Smooth muscle cell (in vitro differentiated cells): Measurements from ENCODE around the gene HEATR5A. TPM values are rescaled to one million over a fixed set of nuclear protein-coding genes. Genes with fewer than 3 reads are reported as not detected.
"Not testable (repeated sequence)": the region's sequence is repeated elsewhere in the genome, so short reads cannot be mapped to it uniquely, and the experiment has no call there.

Experiments used
- DNase-seq: peaks from one replicate; lab custom pipeline; 2025; ENCODE audit not compliant: unreplicated experiment; lab: John Stamatoyannopoulos, UW
- H2AFZ ChIP-seq: fragments of 200-600 bp; sonication (generic); 2 replicates; pipeline ENCODE4 v1.6.0; 2016; ENCODE audit warnings: antibody characterized with exemption, low read depth, mild to moderate bottlenecking
- H3F3A ChIP-seq: fragments of 200-600 bp; sonication (generic); 2 replicates; pipeline ENCODE4 v1.6.0; 2017; ENCODE audit warnings: antibody characterized with exemption, low read depth
- H3K27ac ChIP-seq: fragments of 200-600 bp; sonication (generic); 2 replicates; pipeline ENCODE4 v1.5.1; 2016; ENCODE audit warnings: low read depth, mild to moderate bottlenecking
- H3K27me3 ChIP-seq: fragments of 200-600 bp; sonication (generic); 2 replicates; pipeline ENCODE4 v1.6.1; 2016; ENCODE audit warnings: low read depth, mild to moderate bottlenecking
- H3K36me3 ChIP-seq: fragments of 200-600 bp; sonication (generic); 2 replicates; pipeline ENCODE4 v1.5.1; 2016; ENCODE audit warnings: low read depth
- H3K4me1 ChIP-seq: fragments of 200-600 bp; sonication (generic); 2 replicates; pipeline ENCODE4 v1.5.1; 2016; ENCODE audit warnings: low read depth
- H3K4me2 ChIP-seq: fragments of 200-600 bp; sonication (generic); 2 replicates; pipeline ENCODE4 v1.6.0; 2016; ENCODE audit warnings: mild to moderate bottlenecking
- H3K4me3 ChIP-seq: fragments of 200-600 bp; sonication (generic); 2 replicates; pipeline ENCODE4 v1.5.1; 2016; ENCODE audit warnings: mild to moderate bottlenecking
- H3K79me2 ChIP-seq: fragments of 200-600 bp; sonication (generic); 2 replicates; pipeline ENCODE4 v1.6.0; 2016; ENCODE audit warnings: low read depth, mild to moderate bottlenecking
- H3K9ac ChIP-seq: fragments of 200-600 bp; sonication (generic); 2 replicates; pipeline ENCODE4 v1.6.0; 2016; ENCODE audit warnings: low read depth
- H3K9me3 ChIP-seq: fragments of 200-600 bp; sonication (generic); replicated peaks from 2 replicates; pipeline ENCODE4 v1.5.1; 2016; ENCODE audit warnings: low read depth
- H4K20me1 ChIP-seq: fragments of 200-600 bp; sonication (generic); 2 replicates; pipeline ENCODE4 v1.6.0; 2016; ENCODE audit warnings: low read depth
- WGBS: methylation state at CpG from one replicate; pipeline ENCODE4 v1.1.7; 2016; ENCODE audit warnings: low lambda C conversion rate; 5-methylcytosine and 5-hydroxymethylcytosine counted together
- polyA plus RNA-seq: library from polyadenylated mRNA; unstranded; fragments of >200 nt; fragmentation: Nextera tagmentation; extraction: Ambion mirVana; gene quantifications from 2 replicates; pipeline ENCODE4 v1.2.1, GENCODE V29; 2016
- total RNA-seq: library from RNA; depleted of rRNA; stranded (reverse); fragments of >200 nt; gene quantifications from 2 replicates; pipeline ENCODE4 v1.2.3, GENCODE V29; 2014
- TF ChIP-seq, protein P1 (sequence below): fragments of 200-600 bp; sonication (generic); IDR thresholded peaks from 2 replicates; pipeline ENCODE4 v1.5.1; 2017; ENCODE audit warnings: borderline replicate concordance, mild to moderate bottlenecking, antibody characterized with exemption; ENCODE audit not compliant: insufficient read depth, poor library complexity, severe bottlenecking

Gene HEATR5A
- total and polyA plus RNA-seq, 2 experiments from 2014 or later, result 28.5 to 49.8 TPM

DNA sequence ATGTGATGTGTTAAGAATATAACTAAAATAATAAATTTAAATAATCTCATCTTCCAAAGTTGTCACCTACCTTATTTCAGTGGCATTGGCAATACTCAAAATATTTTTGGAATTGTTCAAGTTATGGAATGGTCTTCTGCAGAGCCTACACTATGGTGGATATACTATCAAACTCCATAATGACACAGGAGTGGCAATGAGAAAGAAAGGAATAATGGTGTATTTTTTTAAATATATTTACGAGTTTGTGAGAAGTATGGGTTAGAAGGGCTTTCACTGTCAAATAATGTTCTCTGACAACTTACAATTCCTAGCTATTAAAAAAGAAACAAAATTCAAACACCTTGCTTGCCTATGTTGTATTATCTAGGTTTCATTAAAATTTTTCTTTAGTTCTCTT lies 38.1 kb downstream of the HEATR5A start:
- no peaks in the 10 kb centered on the region for H3K79me2 ChIP-seq
- H2AFZ ChIP-seq, result no peak overlapping the region
- no peaks in the 10 kb centered on the region for H3F3A ChIP-seq
- WGBS, result 100% methylated on average over 1 of the region's 1 CpG
- no peaks in the 10 kb centered on the region for H3K4me1 ChIP-seq
- no peak overlapping the region for H3K4me2 ChIP-seq
- H3K36me3 ChIP-seq, result no peaks in the 10 kb centered on the region
- DNase-seq, result no peak
- no peaks in the 10 kb centered on the region for H4K20me1 ChIP-seq
- H3K4me3 ChIP-seq, result no peak overlapping the region
- H3K27ac ChIP-seq, result no peak overlapping the region
- H3K27me3 ChIP-seq, result no peaks in the 10 kb centered on the region
- H3K9ac ChIP-seq, result no peak overlapping the region
- no peaks in the 10 kb centered on the region for H3K9me3 ChIP-seq
- TF ChIP-seq, protein P1, sequence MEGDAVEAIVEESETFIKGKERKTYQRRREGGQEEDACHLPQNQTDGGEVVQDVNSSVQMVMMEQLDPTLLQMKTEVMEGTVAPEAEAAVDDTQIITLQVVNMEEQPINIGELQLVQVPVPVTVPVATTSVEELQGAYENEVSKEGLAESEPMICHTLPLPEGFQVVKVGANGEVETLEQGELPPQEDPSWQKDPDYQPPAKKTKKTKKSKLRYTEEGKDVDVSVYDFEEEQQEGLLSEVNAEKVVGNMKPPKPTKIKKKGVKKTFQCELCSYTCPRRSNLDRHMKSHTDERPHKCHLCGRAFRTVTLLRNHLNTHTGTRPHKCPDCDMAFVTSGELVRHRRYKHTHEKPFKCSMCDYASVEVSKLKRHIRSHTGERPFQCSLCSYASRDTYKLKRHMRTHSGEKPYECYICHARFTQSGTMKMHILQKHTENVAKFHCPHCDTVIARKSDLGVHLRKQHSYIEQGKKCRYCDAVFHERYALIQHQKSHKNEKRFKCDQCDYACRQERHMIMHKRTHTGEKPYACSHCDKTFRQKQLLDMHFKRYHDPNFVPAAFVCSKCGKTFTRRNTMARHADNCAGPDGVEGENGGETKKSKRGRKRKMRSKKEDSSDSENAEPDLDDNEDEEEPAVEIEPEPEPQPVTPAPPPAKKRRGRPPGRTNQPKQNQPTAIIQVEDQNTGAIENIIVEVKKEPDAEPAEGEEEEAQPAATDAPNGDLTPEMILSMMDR, result no peak

DNA sequence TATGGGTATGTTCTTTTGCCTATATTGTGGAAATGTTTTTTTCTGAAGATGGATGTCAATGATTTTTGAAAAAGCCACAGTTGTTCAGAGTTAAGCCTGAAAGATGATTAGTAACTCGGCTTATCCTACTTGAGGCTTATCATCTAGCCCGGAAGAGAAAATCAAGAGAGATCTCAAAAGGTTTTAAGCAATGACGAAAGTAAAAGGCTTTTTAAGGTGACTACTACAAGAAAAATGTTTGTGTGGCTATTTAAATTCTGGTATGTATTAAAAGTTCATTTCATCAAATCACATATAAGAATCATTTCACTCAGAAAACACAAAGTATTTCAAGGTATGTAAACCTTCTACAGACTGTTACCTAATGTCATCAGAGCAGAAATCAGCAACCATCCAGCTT lies 40.2 kb downstream of the HEATR5A start:
- H3K36me3 ChIP-seq, result no peaks in the 10 kb centered on the region

DNA sequence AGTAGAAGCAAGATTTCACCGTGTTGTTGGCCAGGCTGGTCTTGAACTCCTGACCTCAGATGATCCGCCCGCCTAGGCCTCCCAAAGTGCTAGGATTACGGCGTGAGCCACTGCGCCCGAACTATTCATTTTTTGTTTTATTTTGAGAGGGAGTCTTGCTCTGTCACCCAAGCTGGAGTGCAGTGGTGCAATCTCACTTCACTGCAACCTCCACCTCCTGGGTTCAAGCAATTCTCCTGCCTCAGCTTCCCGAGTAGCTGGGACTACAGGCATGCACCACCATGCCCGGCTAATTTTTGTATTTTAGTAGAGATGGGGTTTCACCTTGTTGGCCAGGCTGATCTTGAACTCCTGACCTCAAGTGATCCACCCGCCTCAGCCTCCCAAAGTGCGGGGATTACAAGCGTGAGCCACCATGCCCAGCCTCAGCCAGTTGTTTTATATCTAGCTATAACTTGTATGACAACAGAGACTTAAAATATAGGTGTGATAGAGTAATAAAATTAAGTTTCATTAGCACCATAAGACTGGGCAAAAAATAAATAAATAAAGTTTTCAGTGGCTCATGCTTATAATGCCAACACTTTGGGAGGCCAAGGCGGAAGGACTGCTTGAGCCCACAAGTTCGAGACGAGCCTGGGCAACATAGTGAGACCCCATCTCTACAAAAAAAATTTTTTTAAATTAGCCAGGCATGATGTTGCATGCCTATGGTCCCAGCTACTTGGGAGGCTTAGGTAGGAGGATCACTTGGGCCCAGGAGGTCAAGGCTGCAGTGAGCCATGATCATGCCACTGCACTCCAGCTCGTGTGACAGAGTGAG lies 41.0 kb downstream of the HEATR5A start:
- H3K36me3 ChIP-seq, H3K9ac ChIP-seq, H4K20me1 ChIP-seq, H3F3A ChIP-seq, H3K4me3 ChIP-seq, H3K9me3 ChIP-seq, H3K4me2 ChIP-seq, H3K27me3 ChIP-seq, H3K79me2 ChIP-seq, H2AFZ ChIP-seq, DNase-seq, H3K4me1 ChIP-seq: not testable (repeated sequence)
- H3K27ac ChIP-seq, result peak overlapping the region; percentile 46
- 95% methylated on average over 16 of the region's 16 CpGs for WGBS

More for the DNA sequence above, 40.2 kb downstream of the HEATR5A start:
- TF ChIP-seq, protein P1, result no peak
- Histone ChIP-seq H3K4me1 (no peaks in the 10 kb centered on the region), H3K27me3 (no peaks in the 10 kb centered on the region), H3F3A (no peaks in the 10 kb centered on the region), H3K9me3 (no peaks in the 10 kb centered on the region), H3K4me3 (no peak overlapping the region), H4K20me1 (no peaks in the 10 kb centered on the region), H3K27ac (peak overlapping the region; percentile 46), H3K4me2 (no peak overlapping the region), H3K9ac (no peak overlapping the region), H3K79me2 (no peaks in the 10 kb centered on the region), H2AFZ (no peak overlapping the region)
- no peak for DNase-seq
- 41% methylated on average over 3 of the region's 3 CpGs for WGBS

DNA sequence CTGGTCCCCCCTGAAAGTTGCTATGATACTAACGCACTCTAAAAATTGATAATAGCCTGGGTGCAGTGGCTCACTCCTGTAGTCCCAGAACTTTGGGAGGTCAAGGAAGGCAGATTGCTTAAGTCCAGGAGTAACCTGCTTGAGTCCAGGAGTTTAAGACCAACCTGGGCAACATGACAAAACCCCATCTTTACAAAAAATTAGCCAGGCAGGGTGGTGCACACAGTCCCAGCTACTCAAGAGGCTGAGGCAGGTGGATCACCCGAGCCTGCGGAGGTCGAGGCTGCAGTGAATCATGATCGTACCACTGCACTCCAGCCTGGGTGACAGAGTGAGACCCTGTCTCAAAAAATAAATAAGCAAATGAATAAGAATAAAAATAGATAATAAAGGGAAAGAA lies 42.9 kb downstream of the HEATR5A start:
- no peak overlapping the region for H3K4me3 ChIP-seq
- no peaks in the 10 kb centered on the region for H4K20me1 ChIP-seq
- no peaks in the 10 kb centered on the region for H3K9me3 ChIP-seq
- no peaks in the 10 kb centered on the region for H3F3A ChIP-seq
- no peak overlapping the region for H3K9ac ChIP-seq
- no peak for DNase-seq
- 98% methylated on average over 5 of the region's 5 CpGs for WGBS
- no peak overlapping the region for H2AFZ ChIP-seq
- no peaks in the 10 kb centered on the region for H3K79me2 ChIP-seq
- no peak overlapping the region for H3K27ac ChIP-seq
- H3K36me3 ChIP-seq, result peaks cover 2% of the 10 kb centered on the region
- no peaks in the 10 kb centered on the region for H3K4me1 ChIP-seq
- H3K27me3 ChIP-seq, result no peaks in the 10 kb centered on the region
- TF ChIP-seq, protein P1, result no peak
- H3K4me2 ChIP-seq, result no peak overlapping the region
